GM23338 (cell line): ENCODE results near the gene GUCY1A1. TPM values are rescaled to one million over a fixed set of nuclear protein-coding genes. Genes with fewer than 3 reads are reported as not detected.

Experiments
- ATAC-seq: fragments of 200-7000 bp; cut with Tn5 transposase; 3 replicates; pipeline ENCODE4 v1.9.1; 2020
- DNase-seq: peaks from one replicate; pipeline ENCODE4 v3.0.0-alpha.2; 2015; ENCODE audit warnings: low spot score
- H2AFZ ChIP-seq: fragments of 200-600 bp; sonication (generic); 2 replicates; pipeline ENCODE4 v1.8.0; 2016; ENCODE audit warnings: antibody characterized with exemption, mild to moderate bottlenecking, moderate library complexity
- H3F3A ChIP-seq: fragments of 200-600 bp; sonication (generic); replicated peaks from 2 replicates; pipeline ENCODE4 v1.8.0; 2017; ENCODE audit warnings: antibody characterized with exemption, mixed run types, low read depth
- H3K27ac ChIP-seq: fragments of 200-600 bp; sonication (generic); 2 replicates; pipeline ENCODE4 v1.6.1; 2016; ENCODE audit warnings: low read depth
- H3K27me3 ChIP-seq: fragments of 200-600 bp; sonication (generic); 2 replicates; pipeline ENCODE4 v1.8.0; 2016; ENCODE audit warnings: mild to moderate bottlenecking, mixed run types, moderate library complexity; ENCODE audit not compliant: insufficient read depth
- H3K36me3 ChIP-seq: fragments of 200-600 bp; sonication (generic); 2 replicates; pipeline ENCODE4 v1.8.0; 2016; ENCODE audit warnings: mild to moderate bottlenecking; ENCODE audit not compliant: insufficient read depth
- H3K4me1 ChIP-seq: fragments of 200-600 bp; sonication (generic); 2 replicates; pipeline ENCODE4 v1.8.0; 2016; ENCODE audit warnings: mild to moderate bottlenecking, moderate library complexity; ENCODE audit not compliant: insufficient read depth
- H3K4me2 ChIP-seq: fragments of 200-600 bp; sonication (generic); 2 replicates; pipeline ENCODE4 v1.7.1; 2017; ENCODE audit warnings: mixed run types
- H3K4me3 ChIP-seq: fragments of 200-600 bp; sonication (generic); 2 replicates; pipeline ENCODE4 v1.6.1; 2016; ENCODE audit warnings: mixed run types
- H3K79me2 ChIP-seq: fragments of 200-600 bp; sonication (generic); replicated peaks from 2 replicates; pipeline ENCODE4 v1.8.0; 2017; ENCODE audit warnings: mild to moderate bottlenecking; ENCODE audit not compliant: insufficient read depth
- H3K9me2 ChIP-seq: fragments of 200-600 bp; sonication (generic); 2 replicates; pipeline ENCODE4 v1.8.0; 2017; ENCODE audit not compliant: insufficient read depth
- H4K20me1 ChIP-seq: fragments of 200-600 bp; sonication (generic); replicated peaks from 2 replicates; pipeline ENCODE4 v1.8.0; 2017; ENCODE audit warnings: mild to moderate bottlenecking; ENCODE audit not compliant: insufficient read depth
- H3K27ac Mint-ChIP-seq: 2 replicates; pipeline ENCODE4 v1.8.0; 2020; ENCODE audit warnings: inconsistent platforms, mild to moderate bottlenecking, moderate library complexity, mixed read lengths
- H3K27me3 Mint-ChIP-seq: 3 replicates; pipeline ENCODE4 v1.8.0; 2022; ENCODE audit warnings: low read depth, mild to moderate bottlenecking, moderate library complexity, mixed read lengths, inconsistent platforms; ENCODE audit not compliant: insufficient read depth, poor library complexity
- H3K36me3 Mint-ChIP-seq: 3 replicates; pipeline ENCODE4 v1.8.0; 2021; ENCODE audit warnings: low read depth, mild to moderate bottlenecking, inconsistent platforms, moderate library complexity, mixed read lengths
- H3K4me1 Mint-ChIP-seq: 3 replicates; pipeline ENCODE4 v1.8.0; 2020; ENCODE audit warnings: mild to moderate bottlenecking, inconsistent platforms, mixed read lengths
- H3K4me3 Mint-ChIP-seq: 3 replicates; pipeline ENCODE4 v1.8.0; 2021; ENCODE audit warnings: moderate library complexity, mild to moderate bottlenecking, inconsistent platforms, mixed read lengths
- H3K9me3 Mint-ChIP-seq: 3 replicates; pipeline ENCODE4 v1.8.0; 2020; ENCODE audit warnings: moderate library complexity, mild to moderate bottlenecking, inconsistent platforms, mixed read lengths
- CREB1 ChIP-seq: fragments of 250-450 bp; sonication (Bioruptor Pico); IDR thresholded peaks from 2 replicates; pipeline ENCODE4 v1.5.0; 2020; ENCODE audit warnings: low read depth, mild to moderate bottlenecking, moderate library complexity
- CTCF ChIP-seq, 2 experiments: fragments of 200-600 bp in 1 of 2; sonication (generic) in 1 of 2; conservative IDR thresholded peaks; 2 replicates each; pipeline versions ENCODE4 v1.5.1 to v1.6.1; 2016 to 2017; ENCODE audit warnings: antibody characterized with exemption in 2 of 2, low read depth in 2 of 2, mild to moderate bottlenecking in 2 of 2, moderate library complexity in 1 of 2
- EZH2 ChIP-seq: fragments of 200-600 bp; sonication (generic); IDR thresholded peaks from one replicate; pipeline ENCODE4 v1.8.0; 2017; ENCODE audit warnings: antibody characterized with exemption, mild to moderate bottlenecking, low read depth; ENCODE audit not compliant: unreplicated experiment
- EZH2phosphoT487 ChIP-seq: fragments of 200-600 bp; sonication (generic); IDR thresholded peaks from one replicate; pipeline ENCODE4 v1.8.1; 2018; ENCODE audit warnings: antibody characterized with exemption; ENCODE audit not compliant: unreplicated experiment
- JUNB ChIP-seq: IDR thresholded peaks from one replicate; pipeline ENCODE4 v1.6.1; 2016; ENCODE audit warnings: antibody characterized with exemption; ENCODE audit not compliant: unreplicated experiment
- NANOG ChIP-seq: IDR thresholded peaks from 2 replicates; pipeline ENCODE4 v1.6.1; 2016; ENCODE audit warnings: antibody characterized with exemption, borderline replicate concordance
- POLR2AphosphoS5 ChIP-seq: IDR thresholded peaks from 2 replicates; pipeline ENCODE4 v1.6.1; 2016; ENCODE audit warnings: antibody characterized with exemption, low read depth
- STAT1 ChIP-seq: IDR thresholded peaks from one replicate; pipeline ENCODE4 v1.6.1; 2016; ENCODE audit warnings: antibody characterized with exemption; ENCODE audit not compliant: unreplicated experiment
- ZNF114 ChIP-seq: fragments of 250-450 bp; sonication (Bioruptor Pico); IDR thresholded peaks from 2 replicates; pipeline ENCODE4 v1.5.0; 2020; ENCODE audit warnings: mild to moderate bottlenecking, moderate library complexity
- ZNF331 ChIP-seq: fragments of 250-450 bp; sonication (Bioruptor Pico); IDR thresholded peaks from 2 replicates; pipeline ENCODE4 v1.5.0; 2020; ENCODE audit warnings: low read depth, mild to moderate bottlenecking, moderate library complexity
- polyA plus RNA-seq: library from polyadenylated mRNA; unstranded; fragments of >200 nt; fragmentation: Nextera tagmentation; extraction: Ambion mirVana; gene quantifications from 2 replicates; pipeline ENCODE4 v1.2.1, GENCODE V29; 2016
- total RNA-seq: library from RNA; depleted of rRNA; stranded (reverse); fragments of >200 nt; shearing (Covaris generic); gene quantifications from 2 replicates; pipeline ENCODE4 v1.2.3, GENCODE V29; 2014
- TF ChIP-seq, protein P1 (sequence below): IDR thresholded peaks from one replicate; pipeline ENCODE4 v1.6.1; 2018; ENCODE audit warnings: antibody characterized with exemption; ENCODE audit not compliant: unreplicated experiment
- TF ChIP-seq, protein P2 (sequence below): IDR thresholded peaks from 2 replicates; pipeline ENCODE4 v1.6.1; 2016; ENCODE audit warnings: antibody characterized with exemption

Gene GUCY1A1
- total and polyA plus RNA-seq, 2 experiments from 2014 or later: not detected

GRCh38 chr4:155780775-155781174 lies 114.1 kb downstream of the GUCY1A1 start (continued):
- TF ChIP-seq, protein P1, sequence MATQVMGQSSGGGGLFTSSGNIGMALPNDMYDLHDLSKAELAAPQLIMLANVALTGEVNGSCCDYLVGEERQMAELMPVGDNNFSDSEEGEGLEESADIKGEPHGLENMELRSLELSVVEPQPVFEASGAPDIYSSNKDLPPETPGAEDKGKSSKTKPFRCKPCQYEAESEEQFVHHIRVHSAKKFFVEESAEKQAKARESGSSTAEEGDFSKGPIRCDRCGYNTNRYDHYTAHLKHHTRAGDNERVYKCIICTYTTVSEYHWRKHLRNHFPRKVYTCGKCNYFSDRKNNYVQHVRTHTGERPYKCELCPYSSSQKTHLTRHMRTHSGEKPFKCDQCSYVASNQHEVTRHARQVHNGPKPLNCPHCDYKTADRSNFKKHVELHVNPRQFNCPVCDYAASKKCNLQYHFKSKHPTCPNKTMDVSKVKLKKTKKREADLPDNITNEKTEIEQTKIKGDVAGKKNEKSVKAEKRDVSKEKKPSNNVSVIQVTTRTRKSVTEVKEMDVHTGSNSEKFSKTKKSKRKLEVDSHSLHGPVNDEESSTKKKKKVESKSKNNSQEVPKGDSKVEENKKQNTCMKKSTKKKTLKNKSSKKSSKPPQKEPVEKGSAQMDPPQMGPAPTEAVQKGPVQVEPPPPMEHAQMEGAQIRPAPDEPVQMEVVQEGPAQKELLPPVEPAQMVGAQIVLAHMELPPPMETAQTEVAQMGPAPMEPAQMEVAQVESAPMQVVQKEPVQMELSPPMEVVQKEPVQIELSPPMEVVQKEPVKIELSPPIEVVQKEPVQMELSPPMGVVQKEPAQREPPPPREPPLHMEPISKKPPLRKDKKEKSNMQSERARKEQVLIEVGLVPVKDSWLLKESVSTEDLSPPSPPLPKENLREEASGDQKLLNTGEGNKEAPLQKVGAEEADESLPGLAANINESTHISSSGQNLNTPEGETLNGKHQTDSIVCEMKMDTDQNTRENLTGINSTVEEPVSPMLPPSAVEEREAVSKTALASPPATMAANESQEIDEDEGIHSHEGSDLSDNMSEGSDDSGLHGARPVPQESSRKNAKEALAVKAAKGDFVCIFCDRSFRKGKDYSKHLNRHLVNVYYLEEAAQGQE: no peak
- no peak for TF ChIP-seq EZH2
- no peak for TF ChIP-seq JUNB
- no peak for TF ChIP-seq POLR2AphosphoS5
- no peak for TF ChIP-seq STAT1
- TF ChIP-seq ZNF114 (CRISPR knock-in tag): no peak
- no peak for TF ChIP-seq CTCF (conservative IDR thresholded peaks at IDR 0.05; ENCODE audit: low read depth in 2 of 2)
- no peak for TF ChIP-seq NANOG
- TF ChIP-seq ZNF331: no peak
- TF ChIP-seq, protein P2, sequence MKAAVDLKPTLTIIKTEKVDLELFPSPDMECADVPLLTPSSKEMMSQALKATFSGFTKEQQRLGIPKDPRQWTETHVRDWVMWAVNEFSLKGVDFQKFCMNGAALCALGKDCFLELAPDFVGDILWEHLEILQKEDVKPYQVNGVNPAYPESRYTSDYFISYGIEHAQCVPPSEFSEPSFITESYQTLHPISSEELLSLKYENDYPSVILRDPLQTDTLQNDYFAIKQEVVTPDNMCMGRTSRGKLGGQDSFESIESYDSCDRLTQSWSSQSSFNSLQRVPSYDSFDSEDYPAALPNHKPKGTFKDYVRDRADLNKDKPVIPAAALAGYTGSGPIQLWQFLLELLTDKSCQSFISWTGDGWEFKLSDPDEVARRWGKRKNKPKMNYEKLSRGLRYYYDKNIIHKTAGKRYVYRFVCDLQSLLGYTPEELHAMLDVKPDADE: no peak
- no peak for TF ChIP-seq CREB1 (CRISPR knock-in tag)

DNA sequence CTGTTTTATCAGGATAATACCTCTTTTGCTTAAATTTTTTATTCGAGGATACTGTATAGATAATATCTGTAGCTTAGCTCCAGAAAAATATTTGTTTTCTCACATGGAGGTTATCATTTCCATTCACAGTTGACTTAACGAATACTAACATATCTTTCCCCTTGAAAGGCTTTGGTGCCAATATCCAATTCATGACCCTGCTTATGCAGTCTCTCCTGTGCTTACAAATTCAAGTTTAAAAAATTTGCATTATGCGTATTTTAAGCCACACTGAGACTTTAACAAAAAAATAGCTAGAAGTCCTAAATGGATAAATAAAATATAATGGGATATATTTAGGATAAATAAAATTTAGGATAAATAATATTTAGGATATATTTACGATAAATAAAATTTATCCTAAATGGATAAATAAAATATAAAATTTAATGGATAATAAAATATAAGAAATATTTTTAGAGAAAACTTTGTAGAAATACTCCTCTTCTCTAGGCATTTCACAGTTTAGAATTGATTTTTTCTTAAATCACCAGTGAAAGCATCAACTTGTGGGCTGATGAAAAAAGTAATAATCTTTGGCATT lies 114.7 kb downstream of the GUCY1A1 start:
- Histone ChIP-seq H3K27me3 (no peaks in the 10 kb centered on the region), H3K4me3 (no peak overlapping the region), H3K27ac (no peak overlapping the region), H2AFZ (no peak overlapping the region), H3K36me3 (no peaks in the 10 kb centered on the region), H3K9me2 (no peaks in the 10 kb centered on the region), H3F3A (no peaks in the 10 kb centered on the region), H3K4me1 (peaks cover 35% of the 10 kb centered on the region), H3K4me2 (no peak overlapping the region), H4K20me1 (no peaks in the 10 kb centered on the region), H3K79me2 (no peaks in the 10 kb centered on the region)
- no peak for ATAC-seq
- H3K27me3 Mint-ChIP-seq: no peaks in the 10 kb centered on the region
- no peaks in the 10 kb centered on the region for H3K36me3 Mint-ChIP-seq
- no peak overlapping the region for H3K27ac Mint-ChIP-seq
- H3K4me3 Mint-ChIP-seq: no peak overlapping the region
- H3K9me3 Mint-ChIP-seq: no peaks in the 10 kb centered on the region
- H3K4me1 Mint-ChIP-seq: peaks cover 32% of the 10 kb centered on the region
- no peak for DNase-seq
- TF ChIP-seq JUNB: no peak
- no peak for TF ChIP-seq STAT1
- no peak for TF ChIP-seq CREB1 (CRISPR knock-in tag)
- no peak for TF ChIP-seq POLR2AphosphoS5
- no peak for TF ChIP-seq EZH2phosphoT487
- TF ChIP-seq NANOG: no peak
- no peak for TF ChIP-seq CTCF (conservative IDR thresholded peaks at IDR 0.05; ENCODE audit: low read depth in 2 of 2)
